Body of pancreas (tissue), 4 donors: ENCODE measurements around the gene GCNA.

Source experiments
- POLR2A ChIP-seq, 3 donors: fragments of 450-650 bp; IDR thresholded peaks; one replicate each; pipeline ENCODE4 v1.6.1; 2016; ENCODE audit warnings: antibody characterized with exemption in 3 of 3, mild to moderate bottlenecking in 2 of 3
- TF ChIP-seq, protein P1 (sequence below), 7 experiments: fragments of 450-650 bp in 4 of 7; fragments of 200-600 bp in 3 of 7; sonication (generic) in 3 of 7; IDR thresholded peaks; one replicate each; pipeline ENCODE4 v1.5.1; 2016 to 2019; ENCODE audit warnings: antibody characterized with exemption in 7 of 7

DNA sequence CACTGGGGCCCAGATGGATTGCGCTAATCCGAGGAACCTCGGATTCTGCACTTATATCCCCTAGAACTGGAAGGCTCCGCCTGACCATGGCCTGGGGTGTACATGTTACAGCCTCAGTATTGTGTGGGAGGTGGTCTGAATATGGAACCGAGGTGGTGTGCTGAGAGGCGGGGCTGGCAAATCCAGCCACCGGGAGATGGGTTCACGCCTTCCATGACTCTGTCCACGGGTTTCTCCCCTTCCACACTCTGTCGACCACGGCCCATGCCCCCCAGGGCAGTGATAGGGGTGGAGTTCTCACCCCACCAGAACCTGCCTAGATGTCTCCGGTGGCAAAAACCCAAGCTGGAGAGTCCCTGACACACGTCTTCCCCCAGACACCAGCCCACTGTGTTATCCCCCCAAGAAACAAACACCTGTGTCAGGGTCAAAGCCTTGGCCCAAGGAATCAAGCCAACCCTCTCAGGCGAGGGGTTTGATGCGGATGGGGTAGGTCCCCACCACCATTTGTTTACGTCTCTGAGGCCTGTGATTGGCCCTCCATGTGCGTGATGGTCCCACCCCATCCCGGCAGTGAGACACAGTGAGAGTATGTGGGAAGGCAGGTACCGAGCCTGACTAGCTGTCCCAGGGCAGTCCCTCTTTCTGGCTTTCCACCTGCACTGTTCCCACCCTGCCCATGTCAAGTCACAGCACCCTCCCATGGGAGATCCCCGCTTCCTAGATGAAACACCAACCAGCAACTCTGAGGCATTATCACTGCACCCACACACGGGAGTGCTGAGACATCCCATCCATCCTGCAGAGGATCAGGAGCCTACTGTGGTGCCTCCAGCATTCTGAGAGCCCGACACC lies 82.6 kb downstream of the GCNA start:
- TF ChIP-seq, protein P1, sequence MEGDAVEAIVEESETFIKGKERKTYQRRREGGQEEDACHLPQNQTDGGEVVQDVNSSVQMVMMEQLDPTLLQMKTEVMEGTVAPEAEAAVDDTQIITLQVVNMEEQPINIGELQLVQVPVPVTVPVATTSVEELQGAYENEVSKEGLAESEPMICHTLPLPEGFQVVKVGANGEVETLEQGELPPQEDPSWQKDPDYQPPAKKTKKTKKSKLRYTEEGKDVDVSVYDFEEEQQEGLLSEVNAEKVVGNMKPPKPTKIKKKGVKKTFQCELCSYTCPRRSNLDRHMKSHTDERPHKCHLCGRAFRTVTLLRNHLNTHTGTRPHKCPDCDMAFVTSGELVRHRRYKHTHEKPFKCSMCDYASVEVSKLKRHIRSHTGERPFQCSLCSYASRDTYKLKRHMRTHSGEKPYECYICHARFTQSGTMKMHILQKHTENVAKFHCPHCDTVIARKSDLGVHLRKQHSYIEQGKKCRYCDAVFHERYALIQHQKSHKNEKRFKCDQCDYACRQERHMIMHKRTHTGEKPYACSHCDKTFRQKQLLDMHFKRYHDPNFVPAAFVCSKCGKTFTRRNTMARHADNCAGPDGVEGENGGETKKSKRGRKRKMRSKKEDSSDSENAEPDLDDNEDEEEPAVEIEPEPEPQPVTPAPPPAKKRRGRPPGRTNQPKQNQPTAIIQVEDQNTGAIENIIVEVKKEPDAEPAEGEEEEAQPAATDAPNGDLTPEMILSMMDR (IDR thresholded peaks at IDR 0.05), result no peak
- TF ChIP-seq POLR2A (IDR thresholded peaks at IDR 0.05), result no peak
